OCI-LY3 (cell line): ENCODE data around the gene CELF2.

Source experiments
- H2AFZ ChIP-seq: fragments of 200-600, 300-600 bp; shearing (Covaris generic); 2 replicates; pipeline ENCODE4 v1.6.0; 2014; ENCODE audit warnings: antibody characterized with exemption, low read depth, low read length
- H3K27ac ChIP-seq: fragments of 200-600, 300-600 bp; sonication (generic); 2 replicates; pipeline ENCODE4 v1.5.1; 2014; ENCODE audit warnings: mild to moderate bottlenecking, low read length, moderate library complexity, mixed read lengths
- H3K27me3 ChIP-seq: fragments of 200-600, 300-600 bp; sonication (generic); 2 replicates; pipeline ENCODE4 v1.6.1; 2014; ENCODE audit warnings: low read depth, low read length, mixed read lengths
- H3K36me3 ChIP-seq: fragments of 200-600, 300-600 bp; sonication (generic); replicated peaks from 2 replicates; pipeline ENCODE3; 2014; ENCODE audit warnings: low read depth, low read length, mixed read lengths
- H3K4me1 ChIP-seq: fragments of 300-600, 200-600 bp; sonication (generic); 2 replicates; pipeline ENCODE4 v1.6.1; 2014; ENCODE audit warnings: low read length, mixed read lengths
- H3K4me2 ChIP-seq: fragments of 200-600, 300-600 bp; sonication (generic); 2 replicates; pipeline ENCODE4 v1.6.1; 2014; ENCODE audit warnings: low read length, mixed read lengths
- H3K4me3 ChIP-seq: fragments of 300-600, 200-600 bp; sonication (generic); 2 replicates; pipeline ENCODE4 v1.5.1; 2014; ENCODE audit warnings: antibody characterized with exemption, mild to moderate bottlenecking, low read length, moderate library complexity
- H3K79me2 ChIP-seq: fragments of 300-600, 200-600 bp; shearing (Covaris generic); 2 replicates; pipeline ENCODE4 v1.6.1; 2014; ENCODE audit warnings: mild to moderate bottlenecking, low read length, mixed read lengths
- H3K9ac ChIP-seq: fragments of 300-600, 200-600 bp; shearing (Covaris generic); 2 replicates; pipeline ENCODE4 v1.6.0; 2014; ENCODE audit warnings: mild to moderate bottlenecking, low read length, moderate library complexity
- H3K9me3 ChIP-seq: fragments of 200-600, 300-600 bp; shearing (Covaris generic); 2 replicates; pipeline ENCODE4 v1.6.1; 2014; ENCODE audit warnings: low read length, mixed read lengths; ENCODE audit not compliant: insufficient read depth
- H4K20me1 ChIP-seq: fragments of 200-600, 300-600 bp; sonication (generic); 2 replicates; pipeline ENCODE4 v1.6.1; 2016; ENCODE audit warnings: low read length, mixed read lengths; ENCODE audit not compliant: insufficient read depth
- EZH2phosphoT487 ChIP-seq: fragments of 200-600 bp; shearing (Covaris generic); IDR thresholded peaks from 2 replicates; pipeline ENCODE4 v1.6.1; 2018; ENCODE audit warnings: antibody characterized with exemption, mixed run types, low read depth
- TF ChIP-seq, protein P1 (sequence below): fragments of 200-600, 300-600 bp; sonication (generic); IDR thresholded peaks from 2 replicates; pipeline ENCODE4 v1.5.1; 2014; ENCODE audit warnings: antibody characterized with exemption, low read length, low read depth

The CELF2 gene

DNA sequence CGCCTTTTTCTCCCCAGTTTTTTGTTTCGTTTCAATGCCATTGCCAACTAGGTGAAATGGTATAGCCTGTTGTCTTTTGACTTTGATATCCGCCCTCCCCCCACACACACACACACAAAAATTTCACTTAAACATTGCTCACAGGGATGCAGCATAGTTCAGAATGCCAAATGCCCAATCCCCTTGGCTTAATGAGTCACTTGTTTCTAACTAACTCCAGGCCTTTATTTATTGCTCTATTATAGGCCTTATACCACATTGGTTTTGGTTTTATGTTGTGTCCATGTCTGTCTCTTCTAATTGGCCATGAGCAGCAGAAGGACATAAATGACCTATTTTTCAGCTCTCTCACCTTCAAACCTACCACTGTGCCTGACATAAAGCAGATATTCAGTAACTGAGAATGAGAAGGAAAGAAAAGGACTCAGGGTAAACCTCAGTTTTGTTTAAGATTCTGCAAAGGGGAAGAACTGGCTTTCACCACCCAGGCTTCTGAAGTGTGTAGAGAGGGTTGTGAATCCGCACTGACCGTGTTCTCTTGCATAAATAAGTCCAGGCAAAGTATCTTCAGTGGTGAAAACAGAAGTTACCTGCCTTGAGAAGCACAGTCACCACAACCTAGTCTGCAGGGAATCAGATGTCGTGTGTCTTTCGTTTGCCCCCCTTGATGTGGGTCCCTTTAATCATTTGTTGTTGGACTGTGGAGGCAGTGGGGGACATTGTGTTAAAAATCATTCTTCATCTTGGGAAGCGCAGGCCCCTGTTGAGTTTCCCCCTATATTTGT, 139.8 kb downstream of the CELF2 start:
- peaks cover 47% of the 10 kb centered on the region for H3K27me3 ChIP-seq
- no peak overlapping the region for H3K27ac ChIP-seq
- no peak overlapping the region for H2AFZ ChIP-seq
- H3K9ac ChIP-seq = no peak overlapping the region
- H3K9me3 ChIP-seq = no peaks in the 10 kb centered on the region
- no peaks in the 10 kb centered on the region for H3K36me3 ChIP-seq
- H3K4me2 ChIP-seq = no peak overlapping the region
- H4K20me1 ChIP-seq = no peaks in the 10 kb centered on the region
- H3K4me1 ChIP-seq = peaks cover 4% of the 10 kb centered on the region; the same call in 1 of the 2 replicates
- no peaks in the 10 kb centered on the region for H3K79me2 ChIP-seq
- H3K4me3 ChIP-seq = no peak overlapping the region
- TF ChIP-seq EZH2phosphoT487 = no peak
- TF ChIP-seq, protein P1, sequence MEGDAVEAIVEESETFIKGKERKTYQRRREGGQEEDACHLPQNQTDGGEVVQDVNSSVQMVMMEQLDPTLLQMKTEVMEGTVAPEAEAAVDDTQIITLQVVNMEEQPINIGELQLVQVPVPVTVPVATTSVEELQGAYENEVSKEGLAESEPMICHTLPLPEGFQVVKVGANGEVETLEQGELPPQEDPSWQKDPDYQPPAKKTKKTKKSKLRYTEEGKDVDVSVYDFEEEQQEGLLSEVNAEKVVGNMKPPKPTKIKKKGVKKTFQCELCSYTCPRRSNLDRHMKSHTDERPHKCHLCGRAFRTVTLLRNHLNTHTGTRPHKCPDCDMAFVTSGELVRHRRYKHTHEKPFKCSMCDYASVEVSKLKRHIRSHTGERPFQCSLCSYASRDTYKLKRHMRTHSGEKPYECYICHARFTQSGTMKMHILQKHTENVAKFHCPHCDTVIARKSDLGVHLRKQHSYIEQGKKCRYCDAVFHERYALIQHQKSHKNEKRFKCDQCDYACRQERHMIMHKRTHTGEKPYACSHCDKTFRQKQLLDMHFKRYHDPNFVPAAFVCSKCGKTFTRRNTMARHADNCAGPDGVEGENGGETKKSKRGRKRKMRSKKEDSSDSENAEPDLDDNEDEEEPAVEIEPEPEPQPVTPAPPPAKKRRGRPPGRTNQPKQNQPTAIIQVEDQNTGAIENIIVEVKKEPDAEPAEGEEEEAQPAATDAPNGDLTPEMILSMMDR = no peak

DNA sequence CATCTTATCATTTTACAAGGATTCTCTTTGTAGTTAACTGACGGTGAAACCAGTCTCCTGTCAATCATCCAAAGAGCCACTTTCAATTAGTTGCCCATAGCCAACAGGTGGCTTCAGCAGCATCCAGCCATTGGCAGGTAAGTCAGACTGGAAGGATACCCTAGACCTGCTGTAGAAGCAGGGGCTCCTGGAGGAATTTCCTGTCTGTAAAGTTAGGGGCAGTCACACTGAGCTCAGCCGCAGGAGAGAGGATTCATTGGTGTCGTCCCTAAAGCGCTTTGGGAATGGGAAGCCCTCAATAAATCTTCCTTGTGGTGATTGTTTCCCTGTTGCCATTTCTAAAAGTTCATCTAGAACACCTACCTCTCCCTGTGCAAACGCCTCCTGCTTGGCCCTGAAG, 140.4 kb downstream of the CELF2 start:
- Histone ChIP-seq H3K9ac (no peak overlapping the region), H4K20me1 (no peaks in the 10 kb centered on the region), H3K4me1 (peaks cover 9% of the 10 kb centered on the region), H3K4me2 (no peak overlapping the region), H3K27me3 (peaks cover 46% of the 10 kb centered on the region), H3K4me3 (no peak overlapping the region), H3K36me3 (no peaks in the 10 kb centered on the region), H3K27ac (no peak overlapping the region), H2AFZ (no peak overlapping the region), H3K79me2 (no peaks in the 10 kb centered on the region), H3K9me3 (no peaks in the 10 kb centered on the region)
- TF ChIP-seq EZH2phosphoT487 = no peak
- TF ChIP-seq, protein P1 = no peak

- no peak overlapping the region for H3K4me2 ChIP-seq
- H3K36me3 ChIP-seq = no peaks in the 10 kb centered on the region
- peaks cover 30% of the 10 kb centered on the region for H3K27me3 ChIP-seq
- no peaks in the 10 kb centered on the region for H4K20me1 ChIP-seq
- TF ChIP-seq, protein P1 = no peak
- TF ChIP-seq EZH2phosphoT487 = no peak
- H2AFZ ChIP-seq = no peak overlapping the region
- H3K9ac ChIP-seq = no peak overlapping the region
- H3K4me3 ChIP-seq = no peak overlapping the region
- H3K4me1 ChIP-seq = peaks cover 24% of the 10 kb centered on the region
- no peaks in the 10 kb centered on the region for H3K79me2 ChIP-seq
- no peaks in the 10 kb centered on the region for H3K9me3 ChIP-seq
- H3K27ac ChIP-seq = no peak overlapping the region
Measured at GRCh38 chr10:11159543-11160215, 142.0 kb downstream of the CELF2 start.

- Histone ChIP-seq H3K36me3 (no peaks in the 10 kb centered on the region), H3K4me2 (no peak overlapping the region), H3K9ac (no peak overlapping the region), H3K4me1 (peaks cover 24% of the 10 kb centered on the region), H3K27me3 (peaks cover 19% of the 10 kb centered on the region; the same call in 1 of the 2 replicates), H3K4me3 (no peak overlapping the region), H2AFZ (no peak overlapping the region), H3K9me3 (no peaks in the 10 kb centered on the region), H3K27ac (no peak overlapping the region), H3K79me2 (no peaks in the 10 kb centered on the region), H4K20me1 (no peaks in the 10 kb centered on the region)
- no peak for TF ChIP-seq EZH2phosphoT487
- TF ChIP-seq, protein P1 = no peak
Measured at GRCh38 chr10:11161096-11161495, 143.4 kb downstream of the CELF2 start.
